GM12878 (cell line): ENCODE results near the gene PIPOX. TPM values are rescaled to one million over a fixed set of nuclear protein-coding genes. Genes with fewer than 3 reads are reported as not detected.

ENCODE experiments used
- ATAC-seq: fragments of 200-7000 bp; cut with Tn5 transposase; 3 replicates; pipeline ENCODE4 v1.9.1; 2020; ENCODE audit warnings: mild to moderate bottlenecking, moderate library complexity
- BruUV-seq: library from RNA; stranded (reverse); fragments of 400-500 nt; replicated peaks from 2 replicates; lab custom pipeline; 2021; lab: Mats Ljungman, UMichigan
- CTCF ChIA-PET: fragments of 300-600 bp; sonication (Branson Sonifier 250); formaldehyde crosslinking; extraction: SDS; loops from one replicate; lab custom pipeline; 2021; ENCODE audit warnings: inconsistent platforms; lab: Yijun Ruan, JAX
- POLR2A ChIA-PET: fragments of 350-600 bp; formaldehyde crosslinking; extraction: SDS; loops from one replicate; lab custom pipeline; 2021; ENCODE audit warnings: inconsistent platforms; lab: Charles Lee
- RAD21 ChIA-PET: fragments of 300-600 bp; sonication (Branson Sonifier 250); formaldehyde crosslinking; loops from one replicate; lab custom pipeline; 2023; ENCODE audit warnings: antibody characterized with exemption; ENCODE audit not compliant: unreplicated experiment; lab: Charles Lee
- SMC1A ChIA-PET: fragments of 300-600 bp; sonication (Branson Sonifier 250); formaldehyde crosslinking; loops from one replicate; lab custom pipeline; 2023; ENCODE audit not compliant: unreplicated experiment, uncharacterized antibody; lab: Charles Lee
- DNase-seq: peaks from one replicate; pipeline ENCODE4 v3.0.0-alpha.2; 2011; ENCODE audit warnings: low read depth, low spot score
- FAIRE-seq: peaks from 3 replicates; lab custom pipeline; 2011; peaks lifted over from hg19 to GRCh38; lab: Jason Lieb, UNC
- H2AFZ ChIP-seq: 2 replicates; pipeline ENCODE4 v1.6.0; 2011; ENCODE audit warnings: low read depth, low read length, control low read depth; ENCODE audit not compliant: control insufficient read depth
- H3K27ac ChIP-seq: 2 replicates; pipeline ENCODE4 v1.5.1; 2011; ENCODE audit warnings: control low read depth; ENCODE audit not compliant: control insufficient read depth, insufficient read depth
- H3K27me3 ChIP-seq, 2 experiments: replicated peaks in 1 of 2; 2 replicates each; pipeline versions ENCODE4 v1.6.0 to v1.6.1; 2011; ENCODE audit warnings: low read length in 1 of 2; ENCODE audit not compliant: control insufficient read depth in 2 of 2, insufficient read depth in 2 of 2
- H3K36me3 ChIP-seq, 2 experiments: 2 replicates each; pipeline ENCODE4 v1.5.1; 2011; ENCODE audit warnings: low read length in 1 of 2; ENCODE audit not compliant: control insufficient read depth in 2 of 2, insufficient read depth in 2 of 2
- H3K4me1 ChIP-seq: 2 replicates; pipeline ENCODE4 v1.6.1; 2011; ENCODE audit warnings: mild to moderate bottlenecking, low read length, moderate library complexity, mixed read lengths; ENCODE audit not compliant: control insufficient read depth, insufficient read depth
- H3K4me2 ChIP-seq: 2 replicates; pipeline ENCODE4 v1.6.0; 2011; ENCODE audit warnings: control low read depth; ENCODE audit not compliant: control insufficient read depth, insufficient read depth
- H3K4me3 ChIP-seq: fragments of 200-600 bp; sonication (generic); 2 replicates; pipeline ENCODE4 v1.5.1; 2016
- H3K79me2 ChIP-seq: 2 replicates; pipeline ENCODE4 v1.6.0; 2011; ENCODE audit warnings: low read length; ENCODE audit not compliant: control insufficient read depth, insufficient read depth
- H3K9ac ChIP-seq: 2 replicates; pipeline ENCODE4 v1.8.0; 2011; ENCODE audit warnings: low read length, control low read depth, mixed read lengths; ENCODE audit not compliant: control insufficient read depth, insufficient read depth
- H3K9me3 ChIP-seq: replicated peaks from 3 replicates; pipeline ENCODE4 v1.5.1; 2011; ENCODE audit warnings: mild to moderate bottlenecking, low read length; ENCODE audit not compliant: control insufficient read depth, insufficient read depth
- H4K20me1 ChIP-seq: 2 replicates; pipeline ENCODE4 v1.6.0; 2011; ENCODE audit not compliant: control insufficient read depth, insufficient read depth
- BHLHE40 ChIP-seq, 2 experiments: fragments of 450-650 bp in 1 of 2; IDR thresholded peaks; 2 replicates each; pipeline ENCODE4 v1.6.1; 2011 to 2017; ENCODE audit warnings: low read depth in 2 of 2, borderline replicate concordance in 1 of 2, improper control_type of control experiment in 1 of 2, low read length in 1 of 2, mild to moderate bottlenecking in 1 of 2
- EP300 ChIP-seq, 2 experiments: fragments of 150-350 bp in 1 of 2; IDR thresholded peaks; 2 replicates each; pipeline ENCODE4 v1.6.1; 2011 to 2012; ENCODE audit warnings: low read depth in 2 of 2, low read length in 2 of 2, borderline replicate concordance in 1 of 2, improper control_type of control experiment in 1 of 2, inconsistent platforms in 1 of 2; ENCODE audit not compliant: control insufficient read depth in 1 of 2
- IKZF2 ChIP-seq, 2 experiments: fragments of 450-650 bp; IDR thresholded peaks; 2 replicates each; pipeline ENCODE4 v1.6.1; 2017; ENCODE audit warnings: mild to moderate bottlenecking in 2 of 2, moderate library complexity in 2 of 2
- IRF4 ChIP-seq: IDR thresholded peaks from 2 replicates; pipeline ENCODE4 v1.6.1; 2011; ENCODE audit warnings: low read depth, low read length
- PAX5 ChIP-seq: IDR thresholded peaks from 2 replicates; pipeline ENCODE4 v1.6.1; 2011; ENCODE audit warnings: low read depth, low read length, borderline replicate concordance
- SIX5 ChIP-seq: IDR thresholded peaks from 2 replicates; pipeline ENCODE4 v1.6.1; 2011; ENCODE audit warnings: mild to moderate bottlenecking, low read depth, low read length, moderate library complexity; ENCODE audit not compliant: severe bottlenecking
- WGBS: methylation state at CpG from one replicate; pipeline ENCODE4 v1.1.6; 2016; ENCODE audit warnings: low lambda C conversion rate; ENCODE audit not compliant: insufficient replicate concordance, insufficient coverage; ENCODE audit errors: missing lambda C conversion rate; 5-methylcytosine and 5-hydroxymethylcytosine counted together
- in situ Hi-C: fragments of 300-500 bp; cut with MboI; formaldehyde crosslinking; loops from 9 replicates; pipeline ENCODE4 v1.14.3; 2018; ENCODE audit warnings: mixed read lengths
- intact Hi-C: fragments of 100-400 bp; cut with micrococcal nuclease; formaldehyde crosslinking; loops from one replicate; pipeline ENCODE4 v1.14.2; 2022; ENCODE audit not compliant: unreplicated experiment
- polyA plus RNA-seq, 11 experiments: library from polyadenylated mRNA; depleted of rRNA in 4 of 11; unstranded in 6 of 11; stranded (reverse) in 5 of 11; fragments of >200 nt; fragmentation: Nextera tagmentation in 4 of 11; fragmentation: Illumina TruSeq in 1 of 11; extraction: Ambion mirVana in 4 of 11; extraction: Trizol in 1 of 11; gene quantifications; 1 replicate in 1 of 11; 2 replicates in 10 of 11; pipeline versions ENCODE4 v1.2.1 to v1.2.3, GENCODE V29; 2011 to 2016; ENCODE audit warnings: inconsistent platforms in 2 of 11, missing spikeins in 2 of 11, low read depth in 1 of 11
- total RNA-seq, 4 experiments: library from RNA; depleted of rRNA in 3 of 4; stranded (reverse); fragments of >200 nt in 3 of 4; fragmentation: Illumina TruSeq in 1 of 4; extraction: Trizol in 1 of 4; gene quantifications; 2 replicates each; pipeline versions ENCODE4 v1.2.1 to v1.2.3, GENCODE V29; 2013 to 2021
- TF ChIP-seq, protein P1 (sequence below): fragments of 450-650 bp; IDR thresholded peaks from 2 replicates; pipeline ENCODE4 v1.6.1; 2017; ENCODE audit warnings: mild to moderate bottlenecking, moderate library complexity
- TF ChIP-seq, protein P2 (sequence below): IDR thresholded peaks from 2 replicates; pipeline ENCODE4 v1.6.1; 2012; ENCODE audit warnings: low read depth, low read length, improper control_type of control experiment

Gene PIPOX
- total and polyA plus RNA-seq, 10 of the 15 experiments (the other 5 are each of a cell fraction or from before 2014, with no cell fraction given): 0.22 to 1.4 (median 0.56) TPM; not detected in 1

- in situ Hi-C loops (no loop called here), intact Hi-C loops (no loop called here)
- no TSS peak for BruUV-seq
- RAD21 ChIA-PET: no interaction called here
- CTCF ChIA-PET: interaction anchor here (2.8 kb wide), 1 partner anchor 42 kb away, joined by 7 read pairs; no protein-coding TSS in a partner anchor
- Histone ChIP-seq H3K36me3 (no peaks in the 10 kb centered on the region), H3K79me2 (no peaks in the 10 kb centered on the region), H3K27me3 (peaks cover 4 to 17% of the 10 kb centered on the region in 2 experiments), H3K9me3 (no peaks in the 10 kb centered on the region), H3K4me2 (no peak overlapping the region), H2AFZ (no peak overlapping the region), H3K4me1 (no peaks in the 10 kb centered on the region), H3K4me3 (no peak overlapping the region), H3K27ac (no peak overlapping the region), H4K20me1 (no peaks in the 10 kb centered on the region), H3K9ac (no peak overlapping the region)
- DNase-seq (no peak), FAIRE-seq (no peak), ATAC-seq (no peak)
- WGBS: 0% methylated on average over 2 of the region's 2 CpGs
- TF ChIP-seq IRF4: no peak
- no peak for TF ChIP-seq SIX5
- TF ChIP-seq BHLHE40 (IDR thresholded peaks at IDR 0.05; ENCODE audit: borderline replicate concordance in 1 of 2, low read depth in 2 of 2, low read length in 1 of 2): no peak
- TF ChIP-seq, protein P1, sequence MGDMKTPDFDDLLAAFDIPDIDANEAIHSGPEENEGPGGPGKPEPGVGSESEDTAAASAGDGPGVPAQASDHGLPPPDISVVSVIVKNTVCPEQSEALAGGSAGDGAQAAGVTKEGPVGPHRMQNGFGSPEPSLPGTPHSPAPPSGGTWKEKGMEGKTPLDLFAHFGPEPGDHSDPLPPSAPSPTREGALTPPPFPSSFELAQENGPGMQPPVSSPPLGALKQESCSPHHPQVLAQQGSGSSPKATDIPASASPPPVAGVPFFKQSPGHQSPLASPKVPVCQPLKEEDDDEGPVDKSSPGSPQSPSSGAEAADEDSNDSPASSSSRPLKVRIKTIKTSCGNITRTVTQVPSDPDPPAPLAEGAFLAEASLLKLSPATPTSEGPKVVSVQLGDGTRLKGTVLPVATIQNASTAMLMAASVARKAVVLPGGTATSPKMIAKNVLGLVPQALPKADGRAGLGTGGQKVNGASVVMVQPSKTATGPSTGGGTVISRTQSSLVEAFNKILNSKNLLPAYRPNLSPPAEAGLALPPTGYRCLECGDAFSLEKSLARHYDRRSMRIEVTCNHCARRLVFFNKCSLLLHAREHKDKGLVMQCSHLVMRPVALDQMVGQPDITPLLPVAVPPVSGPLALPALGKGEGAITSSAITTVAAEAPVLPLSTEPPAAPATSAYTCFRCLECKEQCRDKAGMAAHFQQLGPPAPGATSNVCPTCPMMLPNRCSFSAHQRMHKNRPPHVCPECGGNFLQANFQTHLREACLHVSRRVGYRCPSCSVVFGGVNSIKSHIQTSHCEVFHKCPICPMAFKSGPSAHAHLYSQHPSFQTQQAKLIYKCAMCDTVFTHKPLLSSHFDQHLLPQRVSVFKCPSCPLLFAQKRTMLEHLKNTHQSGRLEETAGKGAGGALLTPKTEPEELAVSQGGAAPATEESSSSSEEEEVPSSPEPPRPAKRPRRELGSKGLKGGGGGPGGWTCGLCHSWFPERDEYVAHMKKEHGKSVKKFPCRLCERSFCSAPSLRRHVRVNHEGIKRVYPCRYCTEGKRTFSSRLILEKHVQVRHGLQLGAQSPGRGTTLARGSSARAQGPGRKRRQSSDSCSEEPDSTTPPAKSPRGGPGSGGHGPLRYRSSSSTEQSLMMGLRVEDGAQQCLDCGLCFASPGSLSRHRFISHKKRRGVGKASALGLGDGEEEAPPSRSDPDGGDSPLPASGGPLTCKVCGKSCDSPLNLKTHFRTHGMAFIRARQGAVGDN: no peak
- no peak for TF ChIP-seq IKZF2 (IDR thresholded peaks at IDR 0.05)
- TF ChIP-seq PAX5: no peak
- TF ChIP-seq, protein P2, sequence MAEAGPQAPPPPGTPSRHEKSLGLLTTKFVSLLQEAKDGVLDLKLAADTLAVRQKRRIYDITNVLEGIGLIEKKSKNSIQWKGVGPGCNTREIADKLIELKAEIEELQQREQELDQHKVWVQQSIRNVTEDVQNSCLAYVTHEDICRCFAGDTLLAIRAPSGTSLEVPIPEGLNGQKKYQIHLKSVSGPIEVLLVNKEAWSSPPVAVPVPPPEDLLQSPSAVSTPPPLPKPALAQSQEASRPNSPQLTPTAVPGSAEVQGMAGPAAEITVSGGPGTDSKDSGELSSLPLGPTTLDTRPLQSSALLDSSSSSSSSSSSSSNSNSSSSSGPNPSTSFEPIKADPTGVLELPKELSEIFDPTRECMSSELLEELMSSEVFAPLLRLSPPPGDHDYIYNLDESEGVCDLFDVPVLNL: no peak
- no peak for TF ChIP-seq EP300 (IDR thresholded peaks at IDR 0.05; ENCODE audit: borderline replicate concordance in 1 of 2, control insufficient read depth in 1 of 2, low read depth in 2 of 2, low read length in 2 of 2)
- SMC1A ChIA-PET: no interaction called here
- POLR2A ChIA-PET: no interaction called here
Observed at GRCh38 chr17:29007456-29007855, 35.5 kb upstream of the PIPOX start.
